ENCODE results near the gene PLXNA4.

Gene PLXNA4

GRCh38 chr7:132149436-132150304 is 426.6 kb downstream of the PLXNA4 start:
- no peaks in the 10 kb centered on the region for H3K4me1 ChIP-seq (ENCODE audit: insufficient read depth, low read length)
- H3K9ac ChIP-seq (ENCODE audit: low read length): no peak overlapping the region
- no peak overlapping the region for H3K4me3 ChIP-seq (ENCODE audit: low read depth in 1 of 2, low read length in 2 of 2)
- H3K9me3 ChIP-seq (ENCODE audit: low read length): no peaks in the 10 kb centered on the region
- H3K27ac ChIP-seq (ENCODE audit: low read depth, low read length): no peak overlapping the region
- no peaks in the 10 kb centered on the region for H3K27me3 ChIP-seq (ENCODE audit: control insufficient read depth in 1 of 2, insufficient read depth in 2 of 2, low read length in 2 of 2)
- no peaks in the 10 kb centered on the region for H3K36me3 ChIP-seq (ENCODE audit: insufficient read depth, low read length)

- H3K4me3 ChIP-seq (ENCODE audit: low read depth in 1 of 2, low read length in 2 of 2): no peak overlapping the region
- no peak overlapping the region for H3K27ac ChIP-seq (ENCODE audit: low read depth, low read length)
- H3K27me3 ChIP-seq (ENCODE audit: control insufficient read depth in 1 of 2, insufficient read depth in 2 of 2, low read length in 2 of 2): no peaks in the 10 kb centered on the region
- H3K9me3 ChIP-seq (ENCODE audit: low read length): no peaks in the 10 kb centered on the region
- H3K9ac ChIP-seq (ENCODE audit: low read length): no peak overlapping the region
- H3K36me3 ChIP-seq (ENCODE audit: insufficient read depth, low read length): no peaks in the 10 kb centered on the region
- no peaks in the 10 kb centered on the region for H3K4me1 ChIP-seq (ENCODE audit: insufficient read depth, low read length)
Observed at GRCh38 chr7:132148876-132149275, 427.4 kb downstream of the PLXNA4 start.

DNA sequence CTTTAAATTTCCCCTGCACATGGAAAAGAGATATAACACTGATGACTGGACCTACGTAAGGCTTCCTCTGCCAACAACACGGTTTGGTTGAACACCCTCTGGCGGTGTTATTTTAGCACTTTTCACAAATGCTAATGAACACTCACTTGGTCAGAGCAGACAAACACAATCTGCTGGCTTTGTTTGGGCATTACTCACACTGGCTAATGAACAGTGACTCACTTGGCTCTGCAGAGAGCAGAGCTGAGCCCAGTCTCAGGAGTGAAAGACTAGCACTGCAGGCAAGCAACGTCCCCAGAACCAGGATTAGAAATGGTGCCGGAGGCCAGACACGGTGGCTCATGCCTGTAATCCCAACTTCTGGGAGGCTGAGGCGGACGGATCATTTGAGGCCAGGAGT is 430.8 kb downstream of the PLXNA4 start:
- H3K27me3 ChIP-seq (ENCODE audit: control insufficient read depth in 1 of 2, insufficient read depth in 2 of 2, low read length in 2 of 2): no peaks in the 10 kb centered on the region
- H3K4me1 ChIP-seq (ENCODE audit: insufficient read depth, low read length): no peaks in the 10 kb centered on the region
- no peaks in the 10 kb centered on the region for H3K9me3 ChIP-seq (ENCODE audit: low read length)
- H3K27ac ChIP-seq (ENCODE audit: low read depth, low read length): no peak overlapping the region
- H3K4me3 ChIP-seq (ENCODE audit: low read depth in 1 of 2, low read length in 2 of 2): no peak overlapping the region
- H3K9ac ChIP-seq (ENCODE audit: low read length): no peak overlapping the region
- no peaks in the 10 kb centered on the region for H3K36me3 ChIP-seq (ENCODE audit: insufficient read depth, low read length)

GRCh38 chr7:132145063-132145462 is 431.2 kb downstream of the PLXNA4 start:
- no peak overlapping the region for H3K27ac ChIP-seq (ENCODE audit: low read depth, low read length)

GRCh38 chr7:132142006-132142405 is 434.3 kb downstream of the PLXNA4 start:
- H3K36me3 ChIP-seq (ENCODE audit: insufficient read depth, low read length): no peaks in the 10 kb centered on the region
- no peaks in the 10 kb centered on the region for H3K4me1 ChIP-seq (ENCODE audit: insufficient read depth, low read length)
- no peaks in the 10 kb centered on the region for H3K9me3 ChIP-seq (ENCODE audit: low read length)
- H3K27me3 ChIP-seq (ENCODE audit: control insufficient read depth in 1 of 2, insufficient read depth in 2 of 2, low read length in 2 of 2): no peaks in the 10 kb centered on the region
- no peak overlapping the region for H3K9ac ChIP-seq (ENCODE audit: low read length)
- H3K27ac ChIP-seq (ENCODE audit: low read depth, low read length): no peak overlapping the region
- no peak overlapping the region for H3K4me3 ChIP-seq (ENCODE audit: low read depth in 1 of 2, low read length in 2 of 2)

More at GRCh38 chr7:132145063-132145462, 431.2 kb downstream of the PLXNA4 start:
- Histone ChIP-seq H3K36me3 (ENCODE audit: insufficient read depth, low read length) (no peaks in the 10 kb centered on the region), H3K27me3 (ENCODE audit: control insufficient read depth in 1 of 2, insufficient read depth in 2 of 2, low read length in 2 of 2) (no peaks in the 10 kb centered on the region), H3K9me3 (ENCODE audit: low read length) (no peaks in the 10 kb centered on the region), H3K4me3 (ENCODE audit: low read depth in 1 of 2, low read length in 2 of 2) (no peak overlapping the region), H3K9ac (ENCODE audit: low read length) (no peak overlapping the region), H3K4me1 (ENCODE audit: insufficient read depth, low read length) (no peaks in the 10 kb centered on the region)

- Histone ChIP-seq H3K27ac (ENCODE audit: low read depth, low read length) (no peak overlapping the region), H3K36me3 (ENCODE audit: insufficient read depth, low read length) (no peaks in the 10 kb centered on the region), H3K4me1 (ENCODE audit: insufficient read depth, low read length) (no peaks in the 10 kb centered on the region), H3K4me3 (ENCODE audit: low read depth in 1 of 2, low read length in 2 of 2) (no peak overlapping the region), H3K9me3 (ENCODE audit: low read length) (no peaks in the 10 kb centered on the region), H3K27me3 (ENCODE audit: control insufficient read depth in 1 of 2, insufficient read depth in 2 of 2, low read length in 2 of 2) (no peaks in the 10 kb centered on the region), H3K9ac (ENCODE audit: low read length) (no peak overlapping the region)
Observed at GRCh38 chr7:132141109-132141508, 435.2 kb downstream of the PLXNA4 start.

DNA sequence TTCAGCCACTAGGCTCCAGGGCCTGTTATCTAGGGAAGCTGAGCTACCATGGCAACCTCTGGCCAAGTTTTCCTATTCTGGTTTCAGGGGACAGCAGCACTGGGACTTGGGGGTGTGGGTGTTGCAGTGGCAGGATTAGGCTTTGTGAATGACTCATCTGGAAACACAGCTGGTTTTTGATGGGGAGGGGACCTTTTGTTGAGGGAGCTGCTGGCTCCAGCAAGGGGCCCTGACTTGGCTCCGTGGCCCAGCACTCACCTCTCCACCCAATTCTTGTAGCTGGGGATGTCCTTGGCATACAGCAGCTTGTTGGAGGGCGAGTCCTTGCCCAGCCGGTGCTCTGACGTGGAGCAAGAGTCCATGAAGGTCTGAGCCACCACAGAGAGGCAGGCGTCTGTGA is 435.9 kb downstream of the PLXNA4 start:
- Histone ChIP-seq H3K27ac (ENCODE audit: low read depth, low read length) (no peak overlapping the region), H3K4me3 (ENCODE audit: low read depth in 1 of 2, low read length in 2 of 2) (no peak overlapping the region), H3K9ac (ENCODE audit: low read length) (no peak overlapping the region), H3K27me3 (ENCODE audit: control insufficient read depth in 1 of 2, insufficient read depth in 2 of 2, low read length in 2 of 2) (no peaks in the 10 kb centered on the region), H3K4me1 (ENCODE audit: insufficient read depth, low read length) (no peaks in the 10 kb centered on the region), H3K36me3 (ENCODE audit: insufficient read depth, low read length) (no peaks in the 10 kb centered on the region), H3K9me3 (ENCODE audit: low read length) (no peaks in the 10 kb centered on the region)

- Histone ChIP-seq H3K27ac (ENCODE audit: low read depth, low read length) (no peak overlapping the region), H3K9ac (ENCODE audit: low read length) (no peak overlapping the region), H3K27me3 (ENCODE audit: control insufficient read depth in 1 of 2, insufficient read depth in 2 of 2, low read length in 2 of 2) (no peaks in the 10 kb centered on the region), H3K4me1 (ENCODE audit: insufficient read depth, low read length) (no peaks in the 10 kb centered on the region), H3K9me3 (ENCODE audit: low read length) (no peaks in the 10 kb centered on the region), H3K36me3 (ENCODE audit: insufficient read depth, low read length) (no peaks in the 10 kb centered on the region), H3K4me3 (ENCODE audit: low read depth in 1 of 2, low read length in 2 of 2) (no peak overlapping the region)
Observed at GRCh38 chr7:132138817-132139216, 437.5 kb downstream of the PLXNA4 start.

GRCh38 chr7:132137681-132138080 is 438.6 kb downstream of the PLXNA4 start:
- Histone ChIP-seq H3K27me3 (ENCODE audit: control insufficient read depth in 1 of 2, insufficient read depth in 2 of 2, low read length in 2 of 2) (no peaks in the 10 kb centered on the region), H3K36me3 (ENCODE audit: insufficient read depth, low read length) (no peaks in the 10 kb centered on the region), H3K9me3 (ENCODE audit: low read length) (no peaks in the 10 kb centered on the region), H3K4me1 (ENCODE audit: insufficient read depth, low read length) (no peaks in the 10 kb centered on the region), H3K9ac (ENCODE audit: low read length) (no peak overlapping the region), H3K27ac (ENCODE audit: low read depth, low read length) (no peak overlapping the region), H3K4me3 (ENCODE audit: low read depth in 1 of 2, low read length in 2 of 2) (no peak overlapping the region)

DNA sequence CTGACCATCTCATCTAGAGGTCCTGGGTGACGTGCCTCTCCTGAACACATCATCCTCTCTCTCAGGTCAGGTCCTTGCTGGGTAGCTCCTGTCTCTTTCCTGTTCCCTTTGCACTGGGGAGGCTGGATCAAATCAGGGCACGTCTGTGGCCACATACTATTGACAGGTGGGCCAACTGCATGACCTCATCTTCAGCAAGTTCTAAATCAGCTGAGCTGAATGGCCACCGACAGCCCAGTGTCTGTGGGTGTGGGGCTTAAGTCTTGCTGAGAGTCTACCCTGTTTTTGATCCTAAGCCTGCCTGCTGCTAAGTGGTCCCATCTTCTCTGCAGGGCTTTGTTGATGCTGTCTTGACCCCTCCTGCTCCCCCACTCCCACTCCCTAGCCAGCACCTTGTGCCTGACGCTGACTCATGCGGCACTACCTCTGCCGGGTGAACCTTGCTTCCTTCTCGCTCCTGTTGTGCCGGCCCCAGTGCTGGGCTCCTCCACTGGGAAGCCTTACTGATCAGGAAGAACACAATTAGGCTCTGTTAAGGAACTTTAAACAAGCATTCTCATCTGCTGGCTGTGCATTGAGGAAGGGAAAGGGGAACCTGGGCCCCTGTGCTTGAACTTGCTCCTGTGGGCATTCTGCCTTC is 440.4 kb downstream of the PLXNA4 start:
- Histone ChIP-seq H3K27me3 (ENCODE audit: control insufficient read depth in 1 of 2, insufficient read depth in 2 of 2, low read length in 2 of 2) (no peaks in the 10 kb centered on the region), H3K9me3 (ENCODE audit: low read length) (no peaks in the 10 kb centered on the region), H3K4me3 (ENCODE audit: low read depth in 1 of 2, low read length in 2 of 2) (no peak overlapping the region), H3K36me3 (ENCODE audit: insufficient read depth, low read length) (no peaks in the 10 kb centered on the region), H3K9ac (ENCODE audit: low read length) (no peak overlapping the region), H3K4me1 (ENCODE audit: insufficient read depth, low read length) (no peaks in the 10 kb centered on the region), H3K27ac (ENCODE audit: low read depth, low read length) (no peak overlapping the region)

DNA sequence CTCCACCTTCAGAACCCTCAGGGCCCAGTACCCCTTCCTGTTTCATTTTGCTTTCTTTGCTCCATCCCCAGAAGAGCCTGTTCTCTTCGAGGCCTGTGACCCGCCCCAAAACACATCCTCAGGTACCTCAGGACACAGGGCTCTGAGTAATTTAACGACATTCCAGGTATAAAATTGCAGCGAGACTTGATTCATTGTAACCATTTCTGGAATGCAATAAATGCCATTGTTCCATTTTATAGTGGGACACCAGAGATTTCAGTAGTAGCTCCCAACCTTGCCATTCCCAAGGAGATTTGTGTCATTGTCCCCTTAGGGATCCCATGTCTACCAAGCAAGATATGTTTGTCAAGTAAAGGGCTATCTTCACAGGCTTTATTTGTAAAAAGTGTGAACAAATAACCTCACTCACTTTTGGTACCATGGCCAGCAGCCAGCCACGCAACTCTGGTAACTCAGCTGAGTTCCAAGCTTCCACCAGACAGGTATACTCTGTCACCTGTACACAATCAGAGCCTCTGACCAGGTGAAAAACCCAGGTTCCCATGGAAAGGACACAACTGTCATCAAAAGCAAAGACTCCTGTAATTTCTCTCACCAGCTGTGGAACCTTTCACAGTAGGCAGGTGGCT is 441.3 kb downstream of the PLXNA4 start:
- Histone ChIP-seq H3K36me3 (ENCODE audit: insufficient read depth, low read length) (no peaks in the 10 kb centered on the region), H3K9ac (ENCODE audit: low read length) (no peak overlapping the region), H3K27ac (ENCODE audit: low read depth, low read length) (no peak overlapping the region), H3K9me3 (ENCODE audit: low read length) (no peaks in the 10 kb centered on the region), H3K27me3 (ENCODE audit: control insufficient read depth in 1 of 2, insufficient read depth in 2 of 2, low read length in 2 of 2) (no peaks in the 10 kb centered on the region), H3K4me3 (ENCODE audit: low read depth in 1 of 2, low read length in 2 of 2) (no peak overlapping the region), H3K4me1 (ENCODE audit: insufficient read depth, low read length) (no peaks in the 10 kb centered on the region)

Data from muscle layer of colon (tissue), 2 donors.